Gastrocnemius medialis (tissue), 4 donors: Measurements from ENCODE around the gene FANCC.

Source experiments
- POLR2A ChIP-seq, 2 donors: fragments of 450-650 bp; IDR thresholded peaks; one replicate each; pipeline ENCODE4 v1.6.1; 2017; ENCODE audit warnings: antibody characterized with exemption in 2 of 2, mild to moderate bottlenecking in 2 of 2, moderate library complexity in 2 of 2
- TF ChIP-seq, protein P1 (sequence below), 5 experiments: fragments of 450-650 bp in 3 of 5; fragments of 200-600 bp in 2 of 5; sonication (generic) in 2 of 5; IDR thresholded peaks in 4 of 5; conservative IDR thresholded peaks in 1 of 5; 1 replicate in 4 of 5; 2 replicates in 1 of 5; pipeline ENCODE4 v1.5.1; 2016 to 2019; ENCODE audit warnings: antibody characterized with exemption in 5 of 5, mild to moderate bottlenecking in 3 of 5, moderate library complexity in 3 of 5

DNA sequence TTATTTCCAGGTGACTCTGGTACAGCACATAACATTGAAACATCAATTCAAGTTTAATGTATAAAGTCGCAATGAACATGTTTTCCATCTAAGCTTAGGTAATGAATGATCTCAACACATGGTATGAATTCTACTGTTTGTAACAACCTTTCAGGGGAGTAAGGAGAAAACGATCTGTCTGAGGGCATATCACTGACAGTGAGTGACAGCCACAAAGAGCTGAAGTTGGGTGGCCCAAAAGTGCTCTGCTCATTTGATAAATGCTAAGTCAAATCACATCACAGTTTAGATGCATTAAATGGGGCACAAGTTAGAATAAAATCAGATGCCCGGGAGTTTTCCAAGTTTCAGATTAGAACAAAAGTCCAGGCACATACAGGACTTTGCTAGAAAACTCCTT is 1.2 kb downstream of the FANCC start:
- no peak for TF ChIP-seq POLR2A (IDR thresholded peaks at IDR 0.05)
- TF ChIP-seq, protein P1, sequence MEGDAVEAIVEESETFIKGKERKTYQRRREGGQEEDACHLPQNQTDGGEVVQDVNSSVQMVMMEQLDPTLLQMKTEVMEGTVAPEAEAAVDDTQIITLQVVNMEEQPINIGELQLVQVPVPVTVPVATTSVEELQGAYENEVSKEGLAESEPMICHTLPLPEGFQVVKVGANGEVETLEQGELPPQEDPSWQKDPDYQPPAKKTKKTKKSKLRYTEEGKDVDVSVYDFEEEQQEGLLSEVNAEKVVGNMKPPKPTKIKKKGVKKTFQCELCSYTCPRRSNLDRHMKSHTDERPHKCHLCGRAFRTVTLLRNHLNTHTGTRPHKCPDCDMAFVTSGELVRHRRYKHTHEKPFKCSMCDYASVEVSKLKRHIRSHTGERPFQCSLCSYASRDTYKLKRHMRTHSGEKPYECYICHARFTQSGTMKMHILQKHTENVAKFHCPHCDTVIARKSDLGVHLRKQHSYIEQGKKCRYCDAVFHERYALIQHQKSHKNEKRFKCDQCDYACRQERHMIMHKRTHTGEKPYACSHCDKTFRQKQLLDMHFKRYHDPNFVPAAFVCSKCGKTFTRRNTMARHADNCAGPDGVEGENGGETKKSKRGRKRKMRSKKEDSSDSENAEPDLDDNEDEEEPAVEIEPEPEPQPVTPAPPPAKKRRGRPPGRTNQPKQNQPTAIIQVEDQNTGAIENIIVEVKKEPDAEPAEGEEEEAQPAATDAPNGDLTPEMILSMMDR (IDR thresholded peaks at IDR 0.05 in 4 of 5, conservative IDR thresholded peaks at IDR 0.05 in 1 of 5), result no peak
